Fibroblast of the conjunctiva (primary cell): ENCODE data around the gene MYH1.
"Not testable (repeated sequence)": the region's sequence is repeated elsewhere in the genome, so short reads cannot be mapped to it uniquely, and the experiment has no call there.

Source experiments
- DNase-seq: peaks from one replicate; pipeline ENCODE4 v3.0.0-alpha.2; 2010; ENCODE audit warnings: low read depth

The MYH1 gene

DNA sequence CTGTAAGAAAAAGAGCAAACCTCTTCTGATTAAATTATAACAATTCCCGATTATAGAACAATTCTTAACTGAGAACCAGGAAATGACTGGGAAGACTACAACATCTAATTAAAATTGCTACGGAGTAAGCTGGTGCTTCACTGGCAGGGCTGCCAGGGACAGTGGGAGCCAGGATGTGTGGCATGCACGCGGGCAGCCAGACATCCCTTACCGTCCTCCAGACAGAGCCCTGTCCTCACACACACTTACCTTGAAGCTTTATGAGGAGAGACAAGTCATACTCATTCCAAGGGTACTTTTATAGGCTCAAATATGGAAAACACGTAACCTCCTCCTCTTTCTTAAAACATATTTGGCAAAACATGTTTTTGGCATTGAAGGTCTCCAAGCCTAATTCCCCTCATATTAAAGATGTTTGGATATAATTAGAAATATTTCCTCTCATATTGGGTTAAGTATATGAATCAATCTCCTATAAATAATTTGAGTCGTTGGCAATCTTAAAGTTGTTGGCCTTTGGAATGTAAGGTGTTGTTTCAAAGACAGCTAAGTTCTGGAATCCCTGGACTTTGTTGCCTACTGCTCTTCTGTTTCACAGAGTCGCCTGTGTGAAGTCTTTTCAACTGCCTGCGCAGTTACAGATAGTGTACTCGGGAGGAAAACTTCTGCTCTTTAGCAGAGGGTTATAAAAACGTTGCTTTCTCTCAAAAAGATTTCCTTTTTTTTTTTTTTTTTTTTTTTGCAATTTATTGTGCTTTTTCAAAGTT is at the start of gene MYH1:
MYH1 (minus strand) TSS at position 272 of the 767 bp plus-strand sequence. CDS start 1,900 bp downstream, outside the sequence.
- DNase-seq: no peak

DNA sequence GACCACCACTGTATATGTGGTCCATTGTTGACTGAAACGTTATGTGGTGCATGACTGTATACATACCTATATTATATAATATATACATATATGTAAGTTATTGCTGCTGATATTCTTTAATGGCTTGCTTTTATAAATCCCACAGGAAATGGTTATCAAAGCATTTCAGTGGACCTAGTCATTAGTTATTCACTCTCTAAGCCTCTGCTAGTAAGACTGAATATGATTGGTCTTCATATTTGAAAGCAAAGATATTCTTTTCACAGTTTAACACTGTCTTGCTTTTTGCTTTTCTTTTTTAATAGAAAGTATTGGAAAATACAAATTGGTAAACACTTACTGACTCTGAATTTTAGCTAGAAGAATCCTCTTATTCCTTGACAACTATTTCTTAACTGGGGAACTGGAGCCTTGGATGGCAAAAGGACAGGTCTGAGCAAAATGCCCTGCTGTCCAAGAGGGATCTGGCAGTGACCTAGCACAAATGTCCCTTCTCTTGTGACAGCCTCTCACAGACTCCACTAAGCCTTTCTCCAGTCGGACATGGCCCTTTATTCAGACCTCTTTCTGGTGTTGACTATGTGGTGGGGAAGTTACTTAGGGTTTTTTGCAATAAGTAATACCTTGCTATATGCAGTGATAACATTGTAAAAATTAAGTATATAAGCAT is 45.8 kb upstream of the MYH1 start:
- no peak for DNase-seq

DNA sequence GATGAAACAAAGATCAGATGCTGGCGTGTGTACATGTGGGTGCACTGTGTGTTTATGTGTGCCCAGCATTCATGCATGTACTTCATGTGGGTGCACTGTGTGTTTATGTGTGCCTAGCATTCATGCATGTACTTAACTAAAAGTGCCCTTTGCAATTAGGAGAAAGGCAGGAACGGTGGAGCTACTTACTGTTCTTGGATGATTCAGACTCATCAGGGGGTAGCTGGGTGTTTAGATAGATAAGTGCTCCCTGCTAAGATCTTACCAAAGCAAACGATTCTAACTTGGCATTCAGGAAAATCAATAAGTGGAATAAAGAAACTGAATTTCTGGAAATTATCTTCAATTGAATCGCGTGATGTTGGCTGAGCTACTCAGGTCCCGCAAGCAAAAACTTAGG is 39.7 kb upstream of the MYH1 start:
- DNase-seq: no peak

- DNase-seq: peak; percentile 14
These were observed 39.1 kb upstream of the MYH1 start for GRCh38 chr17:10557422-10557821.

- no peak for DNase-seq
These were observed 38.1 kb upstream of the MYH1 start for GRCh38 chr17:10556301-10557005.

GRCh38 chr17:10550014-10550413 is 31.7 kb upstream of the MYH1 start:
- no peak for DNase-seq

DNA sequence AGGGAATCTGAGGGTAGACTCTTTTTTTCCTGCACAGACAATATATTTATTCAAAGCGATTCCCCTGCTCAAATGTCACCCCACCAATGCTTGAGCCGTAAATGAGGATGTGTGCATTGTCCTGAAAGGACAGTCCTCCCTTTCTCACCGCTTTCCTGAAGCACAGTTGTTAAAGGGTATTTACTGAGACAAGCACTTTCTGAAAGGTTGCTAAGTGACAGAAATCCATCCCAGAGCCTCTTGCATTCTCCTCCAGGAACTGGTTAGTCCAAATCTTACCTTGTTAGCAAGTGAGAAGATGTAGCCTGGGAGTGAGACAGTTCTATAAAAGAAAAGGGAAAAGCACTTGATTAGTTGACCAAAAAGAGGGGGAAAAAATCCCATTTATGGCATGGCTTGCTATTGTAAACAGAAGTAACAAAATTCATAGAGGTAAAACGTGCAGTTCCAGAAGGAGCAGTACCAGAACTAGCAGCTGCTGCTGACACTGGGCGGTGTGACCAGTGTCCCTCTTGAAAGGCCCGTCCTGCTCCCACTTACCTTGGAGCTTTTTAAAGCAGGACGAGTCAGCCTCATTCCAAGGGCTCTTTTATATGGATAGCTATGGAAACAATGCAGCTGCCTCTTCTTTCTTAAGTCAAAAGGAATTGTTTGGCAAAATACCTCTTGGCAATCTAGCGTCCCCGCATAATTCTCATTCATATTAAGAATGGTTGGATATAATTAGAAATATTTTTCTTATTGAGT is 30.9 kb upstream of the MYH1 start, which contains the start of gene MYH2:
MYH2 (minus strand) TSS at position 563 of the 747 bp plus-strand sequence. CDS start 1,738 bp downstream, outside the sequence.
- no peak for DNase-seq

GRCh38 chr17:10547351-10547750 is 29.0 kb upstream of the MYH1 start:
- DNase-seq: no peak

DNA sequence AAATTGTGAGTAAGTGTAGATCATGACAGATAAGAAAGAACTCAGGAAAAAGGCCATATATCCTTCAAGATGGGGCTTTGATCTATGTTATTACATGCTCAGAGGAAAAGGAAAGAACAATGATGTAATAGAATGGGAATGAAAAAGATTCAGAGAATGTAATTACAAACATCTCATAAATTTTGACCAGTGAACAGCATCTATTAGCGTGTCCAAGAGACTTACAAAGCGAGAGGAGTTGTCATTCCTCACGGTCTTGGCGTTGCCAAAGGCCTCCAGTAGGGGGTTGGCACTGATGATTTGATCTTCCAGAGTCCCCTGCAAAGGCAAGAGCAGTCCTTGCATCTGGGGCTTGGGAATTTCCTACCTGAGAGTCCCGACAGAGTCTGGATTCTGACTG is 25.1 kb upstream of the MYH1 start:
- not testable (repeated sequence) for DNase-seq

- not testable (repeated sequence) for DNase-seq
These were observed 22.8 kb upstream of the MYH1 start for GRCh38 chr17:10541179-10541578.

- no peak for DNase-seq
These were observed 13.7 kb upstream of the MYH1 start for GRCh38 chr17:10532026-10532425.

GRCh38 chr17:10527419-10527818 is 9.1 kb upstream of the MYH1 start:
- no peak for DNase-seq

DNA sequence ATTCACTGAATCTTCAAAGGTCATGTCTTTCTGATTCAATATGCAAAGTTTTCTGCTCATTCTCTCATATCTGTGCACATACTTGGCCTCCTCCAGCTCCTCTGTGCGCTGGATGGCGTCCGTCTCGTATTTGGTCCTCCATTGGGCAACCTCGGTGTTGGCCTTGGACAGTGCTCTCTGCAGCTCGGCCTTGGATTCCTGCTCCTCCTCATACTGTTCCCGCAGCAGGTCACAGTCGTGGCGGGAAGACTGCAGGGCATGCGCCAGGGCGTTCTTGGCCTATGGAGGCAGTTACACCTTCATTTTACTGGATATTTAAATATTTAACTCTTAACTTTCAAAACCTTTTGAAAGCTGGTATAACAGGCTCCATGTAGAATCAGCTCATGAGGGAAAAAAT is 8.2 kb upstream of the MYH1 start:
- no peak for DNase-seq

GRCh38 chr17:10523064-10523463 is 4.7 kb upstream of the MYH1 start:
- DNase-seq: no peak

DNA sequence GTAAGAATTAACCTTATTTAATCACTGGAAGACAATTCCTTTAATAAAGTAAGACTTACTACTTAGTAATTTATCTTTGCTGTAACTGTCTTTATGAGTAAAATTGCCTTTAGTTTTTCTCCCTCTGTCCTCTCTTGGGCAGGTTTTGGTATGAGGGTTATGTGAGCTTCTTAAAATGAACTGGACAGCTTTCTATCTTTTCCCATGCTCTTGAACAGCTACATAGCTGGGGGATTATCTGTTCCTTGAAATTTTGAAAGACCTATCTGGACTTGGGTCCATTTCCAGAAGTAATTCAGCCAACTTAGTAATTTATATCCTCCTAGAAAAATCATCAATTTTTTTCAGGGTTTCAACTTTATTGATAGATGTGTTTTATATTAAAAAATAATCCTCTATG is 3.6 kb upstream of the MYH1 start:
- DNase-seq: no peak

- no peak for DNase-seq
These were observed 1.7 kb downstream of the MYH1 start for GRCh38 chr17:10516638-10517037.

DNA sequence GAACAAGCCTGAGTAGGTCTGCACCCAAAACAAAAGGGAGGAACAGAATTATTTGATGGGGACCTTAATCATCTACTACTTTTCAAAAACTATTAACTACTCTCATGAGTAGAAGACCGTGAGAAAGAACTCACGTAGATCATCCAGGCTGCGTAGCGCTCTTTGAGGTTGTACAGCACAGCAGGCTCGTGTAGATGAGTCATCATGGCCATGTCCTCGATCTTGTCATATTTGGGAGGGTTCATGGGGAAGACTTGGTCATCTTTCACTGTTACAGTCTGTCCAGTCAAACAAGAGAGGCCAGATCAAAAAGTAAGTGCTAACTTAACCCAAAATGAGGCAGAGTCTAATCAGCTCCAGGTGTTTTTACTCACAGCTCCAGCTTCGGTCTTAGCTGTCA is 2.3 kb downstream of the MYH1 start:
- no peak for DNase-seq

- DNase-seq: no peak
These were observed 4.9 kb downstream of the MYH1 start for GRCh38 chr17:10513299-10514067.

DNA sequence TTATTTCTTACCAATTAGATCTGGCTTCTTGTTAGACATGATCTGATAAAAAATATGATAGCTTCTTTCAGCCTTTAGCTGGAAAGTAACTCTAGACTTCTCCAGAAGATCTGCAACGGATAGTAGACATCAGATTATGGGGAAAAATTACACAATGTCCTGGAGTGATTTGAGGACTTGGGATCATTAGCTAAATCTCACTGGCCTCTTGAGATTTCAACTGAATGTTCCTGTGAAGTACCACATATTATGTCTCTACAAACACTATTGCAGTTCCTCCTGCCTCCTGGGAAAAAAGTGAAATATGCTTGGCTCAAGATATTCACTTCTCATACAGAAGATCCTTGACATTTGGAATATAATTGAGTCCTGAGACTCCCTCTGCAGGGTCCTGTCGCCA is 5.5 kb downstream of the MYH1 start:
- DNase-seq: no peak

DNA sequence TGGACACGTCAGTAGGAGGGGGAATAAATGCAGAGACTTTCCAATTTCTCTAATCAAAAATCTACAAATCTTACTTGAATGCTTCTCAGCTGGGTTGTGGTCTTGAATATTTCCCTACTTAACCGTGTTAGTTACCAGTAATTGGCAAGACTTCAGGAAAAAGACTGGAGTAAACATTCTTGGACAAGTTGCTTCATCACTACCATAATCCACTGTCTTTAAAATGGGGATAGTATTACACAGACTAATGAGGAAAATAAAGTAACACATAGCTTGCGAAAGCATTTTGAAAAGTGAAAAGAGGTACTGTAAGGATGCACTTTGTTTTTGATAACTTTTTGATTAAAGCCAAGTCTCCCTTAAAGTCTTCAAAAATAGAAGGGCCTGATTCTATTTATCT is 18.4 kb downstream of the MYH1 start:
- DNase-seq: no peak

DNA sequence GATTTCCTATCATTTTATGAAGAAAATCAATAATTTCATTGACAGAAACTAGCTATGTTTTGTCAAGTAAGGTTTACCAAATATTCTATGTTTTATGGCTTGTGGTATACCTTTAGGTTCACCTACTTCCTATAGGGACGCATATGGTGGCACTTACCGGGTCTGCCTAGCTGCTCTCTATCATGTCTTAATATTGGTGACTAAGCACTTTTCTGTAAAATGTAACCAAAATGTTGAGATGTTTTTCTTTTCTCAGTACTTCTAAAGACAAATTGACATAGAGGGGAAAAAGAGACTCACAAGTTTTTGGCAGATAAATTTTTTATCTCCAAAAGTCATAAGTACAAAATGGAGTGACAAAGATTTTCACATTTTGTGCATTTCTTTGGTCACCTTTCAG is 26.3 kb downstream of the MYH1 start:
- no peak for DNase-seq
